GM18868 (cell line): ENCODE data around the gene SPAG16.
"Not testable (repeated sequence)": the region's sequence is repeated elsewhere in the genome, so short reads cannot be mapped to it uniquely, and the experiment has no call there.

Experiments
- ATAC-seq: cut with Tn5 transposase; IDR thresholded peaks from one replicate; pipeline ENCODE4 v1.9.1; 2021; ENCODE audit warnings: mild to moderate bottlenecking, moderate library complexity; ENCODE audit not compliant: unreplicated experiment

Gene SPAG16

GRCh38 chr2:213266421-213266820 is 17.8 kb upstream of the SPAG16 start:
- no peak for ATAC-seq

- no peak for ATAC-seq
These were observed 12.3 kb upstream of the SPAG16 start for GRCh38 chr2:213271947-213272346.

GRCh38 chr2:213274143-213274542 is 10.1 kb upstream of the SPAG16 start:
- no peak for ATAC-seq

- ATAC-seq = no peak
These were observed 9.0 kb upstream of the SPAG16 start for GRCh38 chr2:213275265-213275664.

- not testable (repeated sequence) for ATAC-seq
These were observed 7.1 kb upstream of the SPAG16 start for GRCh38 chr2:213277134-213277533.

GRCh38 chr2:213279116-213279620 is 5.1 kb upstream of the SPAG16 start:
- ATAC-seq = no peak

- no peak for ATAC-seq
These were observed 4.3 kb upstream of the SPAG16 start for GRCh38 chr2:213279971-213280370.

GRCh38 chr2:213281156-213281555 is 3.1 kb upstream of the SPAG16 start:
- no peak for ATAC-seq

GRCh38 chr2:213285404-213285803 is 1.1 kb downstream of the SPAG16 start:
- no peak for ATAC-seq

GRCh38 chr2:213286161-213286560 is 1.9 kb downstream of the SPAG16 start:
- ATAC-seq = no peak

GRCh38 chr2:213288913-213289700 is 4.8 kb downstream of the SPAG16 start:
- no peak for ATAC-seq

GRCh38 chr2:213290501-213290900 is 6.2 kb downstream of the SPAG16 start:
- ATAC-seq = no peak

GRCh38 chr2:213296270-213296669 is 12.0 kb downstream of the SPAG16 start:
- no peak for ATAC-seq

- ATAC-seq = no peak
These were observed 22.2 kb downstream of the SPAG16 start for GRCh38 chr2:213306316-213306942.

- peak; percentile 86 for ATAC-seq
These were observed 31.1 kb downstream of the SPAG16 start for GRCh38 chr2:213315168-213315876.

GRCh38 chr2:213316001-213316735 is 31.9 kb downstream of the SPAG16 start:
- ATAC-seq = no peak

GRCh38 chr2:213317929-213318328 is 33.7 kb downstream of the SPAG16 start:
- no peak for ATAC-seq

- no peak for ATAC-seq
These were observed 36.3 kb downstream of the SPAG16 start for GRCh38 chr2:213320604-213321003.

GRCh38 chr2:213336253-213336770 is 52.0 kb downstream of the SPAG16 start:
- no peak for ATAC-seq

GRCh38 chr2:213353419-213353818 is 69.2 kb downstream of the SPAG16 start:
- ATAC-seq = no peak

GRCh38 chr2:213376644-213377043 is 92.4 kb downstream of the SPAG16 start:
- no peak for ATAC-seq
